NK-92 (cell line): Measurements from ENCODE around the gene GPANK1.

Experiments
- DNase-seq: peaks from one replicate; lab custom pipeline; 2025; ENCODE audit not compliant: unreplicated experiment; lab: John Stamatoyannopoulos, UW

Gene GPANK1

GRCh38 chr6:31663126-31663960 lies 1.5 kb downstream of the GPANK1 start:
- DNase-seq, result no peak

- no peak for DNase-seq
These were observed 2.6 kb downstream of the GPANK1 start for GRCh38 chr6:31662124-31662723.

- DNase-seq, result no peak
These were observed 3.3 kb downstream of the GPANK1 start for GRCh38 chr6:31661262-31662123.

- no peak for DNase-seq
These were observed 4.2 kb downstream of the GPANK1 start, which contains the start of gene C6orf47 for GRCh38 chr6:31660381-31661261. C6orf47 (minus strand) TSS chr6:31660778; CDS start chr6:31659947, 831 bp downstream.

- no peak for DNase-seq
These were observed 5.0 kb downstream of the GPANK1 start for GRCh38 chr6:31659649-31660380.

- DNase-seq, result no peak
These were observed 5.7 kb downstream of the GPANK1 start for GRCh38 chr6:31658983-31659648.

- no peak for DNase-seq
These were observed 6.6 kb downstream of the GPANK1 start for GRCh38 chr6:31658158-31658688.

GRCh38 chr6:31657406-31658157 lies 7.2 kb downstream of the GPANK1 start:
- no peak for DNase-seq

GRCh38 chr6:31655349-31656237 lies 9.2 kb downstream of the GPANK1 start, which contains the start of gene APOM:
APOM (plus strand) TSS chr6:31655894; CDS start chr6:31655967, 73 bp downstream.
- DNase-seq, result no peak

- DNase-seq, result no peak
These were observed 10.0 kb downstream of the GPANK1 start for GRCh38 chr6:31654574-31655348.

GRCh38 chr6:31652925-31653724 lies 11.7 kb downstream of the GPANK1 start:
- no peak for DNase-seq

GRCh38 chr6:31651602-31652191 lies 13.1 kb downstream of the GPANK1 start:
- no peak for DNase-seq

GRCh38 chr6:31645325-31645724 lies 19.5 kb downstream of the GPANK1 start:
- DNase-seq, result no peak

- no peak for DNase-seq
These were observed 20.9 kb downstream of the GPANK1 start for GRCh38 chr6:31643818-31644454.
